HG02981 (cell line): ENCODE results near the gene PDSS2.
"Not testable (repeated sequence)": the region's sequence is repeated elsewhere in the genome, so short reads cannot be mapped to it uniquely, and the experiment has no call there.

Source experiments
- ATAC-seq: cut with Tn5 transposase; IDR thresholded peaks from one replicate; pipeline ENCODE4 v1.9.1; 2021; ENCODE audit warnings: mild to moderate bottlenecking, moderate library complexity; ENCODE audit not compliant: unreplicated experiment

PDSS2 gene

GRCh38 chr6:107329063-107329860 is 130.1 kb downstream of the PDSS2 start:
- no peak for ATAC-seq

- no peak for ATAC-seq
These were observed 131.3 kb downstream of the PDSS2 start for GRCh38 chr6:107328081-107328480.

GRCh38 chr6:107323133-107323785 is 136.1 kb downstream of the PDSS2 start:
- ATAC-seq: no peak

- no peak for ATAC-seq
These were observed 137.6 kb downstream of the PDSS2 start for GRCh38 chr6:107321793-107322192.

GRCh38 chr6:107319906-107320530 is 139.3 kb downstream of the PDSS2 start:
- no peak for ATAC-seq

- no peak for ATAC-seq
These were observed 141.1 kb downstream of the PDSS2 start for GRCh38 chr6:107318100-107318736.

GRCh38 chr6:107315114-107315513 is 144.2 kb downstream of the PDSS2 start:
- no peak for ATAC-seq

GRCh38 chr6:107314531-107314939 is 144.8 kb downstream of the PDSS2 start:
- no peak for ATAC-seq

- ATAC-seq: no peak
These were observed 145.6 kb downstream of the PDSS2 start for GRCh38 chr6:107313776-107314175.

- ATAC-seq: no peak
These were observed 149.0 kb downstream of the PDSS2 start for GRCh38 chr6:107310362-107310761.

- no peak for ATAC-seq
These were observed 150.7 kb downstream of the PDSS2 start for GRCh38 chr6:107308677-107309076.

GRCh38 chr6:107305994-107306393 is 153.4 kb downstream of the PDSS2 start:
- not testable (repeated sequence) for ATAC-seq

- no peak for ATAC-seq
These were observed 154.0 kb downstream of the PDSS2 start for GRCh38 chr6:107305391-107305790.

- no peak for ATAC-seq
These were observed 154.8 kb downstream of the PDSS2 start for GRCh38 chr6:107304421-107305025.

GRCh38 chr6:107293350-107293749 is 166.0 kb downstream of the PDSS2 start:
- no peak for ATAC-seq

GRCh38 chr6:107292715-107293271 is 166.6 kb downstream of the PDSS2 start:
- no peak for ATAC-seq

- no peak for ATAC-seq
These were observed 168.9 kb downstream of the PDSS2 start for GRCh38 chr6:107290491-107290890.

- ATAC-seq: not testable (repeated sequence)
These were observed 170.1 kb downstream of the PDSS2 start for GRCh38 chr6:107289258-107289657.

GRCh38 chr6:107285683-107286082 is 173.7 kb downstream of the PDSS2 start:
- ATAC-seq: not testable (repeated sequence)

- no peak for ATAC-seq
These were observed 174.6 kb downstream of the PDSS2 start for GRCh38 chr6:107284805-107285204.

GRCh38 chr6:107280791-107281190 is 178.6 kb downstream of the PDSS2 start:
- ATAC-seq: no peak
